GM18507 (cell line): ENCODE data around the gene GSS.
A peak's percentile ranks its signal among the peaks of the same experiment; 100 is the strongest.

ENCODE experiments used
- DNase-seq: peaks from one replicate; pipeline ENCODE4 v3.0.0; 2011; ENCODE audit warnings: low read depth; ENCODE audit not compliant: insufficient read length; ENCODE audit errors: extremely low spot score
- FAIRE-seq: peaks from 2 replicates; lab custom pipeline; 2011; peaks lifted over from hg19 to GRCh38; lab: Jason Lieb, UNC

The GSS gene

GRCh38 chr20:34955231-34956040 lies at the start of gene GSS, which contains the start of gene MYH7B:
GSS (minus strand) TSS chr20:34955806; CDS start chr20:34951852, 3,954 bp downstream.
MYH7B (plus strand) TSS chr20:34955868; CDS start chr20:34978006, 22,138 bp downstream.
- FAIRE-seq (peak; percentile 89), DNase-seq (peak; percentile 98)

GRCh38 chr20:35004749-35005462 lies 49.3 kb upstream of the GSS start:
- FAIRE-seq = no peak
- no peak for DNase-seq

- no peak for FAIRE-seq
- DNase-seq = no peak
These were observed 48.6 kb upstream of the GSS start for GRCh38 chr20:35004051-35004725.

GRCh38 chr20:35003211-35004031 lies 47.8 kb upstream of the GSS start:
- DNase-seq (no peak), FAIRE-seq (no peak)

- DNase-seq = no peak
- FAIRE-seq = no peak
These were observed 47.0 kb upstream of the GSS start for GRCh38 chr20:35002426-35003210.

- DNase-seq (no peak), FAIRE-seq (no peak)
These were observed 46.2 kb upstream of the GSS start for GRCh38 chr20:35001596-35002362.

GRCh38 chr20:35000922-35001595 lies 45.5 kb upstream of the GSS start:
- no peak for DNase-seq
- FAIRE-seq = no peak

- FAIRE-seq (no peak), DNase-seq (no peak)
These were observed 44.8 kb upstream of the GSS start for GRCh38 chr20:35000311-35000921.

- FAIRE-seq (no peak), DNase-seq (no peak)
These were observed 44.2 kb upstream of the GSS start for GRCh38 chr20:34999782-35000181.

GRCh38 chr20:34999021-34999451 lies 43.4 kb upstream of the GSS start:
- DNase-seq (no peak), FAIRE-seq (no peak)

- no peak for FAIRE-seq
- no peak for DNase-seq
These were observed 42.8 kb upstream of the GSS start for GRCh38 chr20:34998331-34998950.

- no peak for FAIRE-seq
- DNase-seq = no peak
These were observed 42.2 kb upstream of the GSS start for GRCh38 chr20:34997774-34998173.

GRCh38 chr20:34997131-34997561 lies 41.5 kb upstream of the GSS start:
- no peak for DNase-seq
- FAIRE-seq = no peak

GRCh38 chr20:34996243-34997028 lies 40.8 kb upstream of the GSS start:
- DNase-seq (no peak), FAIRE-seq (no peak)

- no peak for DNase-seq
- no peak for FAIRE-seq
These were observed 40.1 kb upstream of the GSS start for GRCh38 chr20:34995696-34996095.

- DNase-seq (no peak), FAIRE-seq (no peak)
These were observed 39.6 kb upstream of the GSS start for GRCh38 chr20:34995192-34995591.
